K562 (cell line): ENCODE data around the gene GUCY2C. TPM values are rescaled to one million over a fixed set of nuclear protein-coding genes. Genes with fewer than 3 reads are reported as not detected.

Experiments used
- ATAC-seq: fragments of 200-7000 bp; cut with Tn5 transposase; 3 replicates; pipeline ENCODE4 v1.9.1; 2020; ENCODE audit warnings: moderate library complexity
- BruUV-seq: library from RNA; stranded (reverse); fragments of 400-500 nt; replicated peaks from 2 replicates; lab custom pipeline; 2021; lab: Mats Ljungman, UMichigan
- CTCF ChIA-PET: fragments of 300-600 bp; formaldehyde crosslinking; extraction: SDS; loops from one replicate; lab custom pipeline; 2021; ENCODE audit warnings: low intra/inter-chr PET ratio; lab: Yijun Ruan, JAX
- POLR2A ChIA-PET: fragments of 300-600, 350-650 bp; sonication (Branson Sonifier 250); formaldehyde crosslinking; extraction: SDS; loops from one replicate; lab custom pipeline; 2021; ENCODE audit warnings: antibody characterized with exemption, inconsistent platforms; lab: Yijun Ruan, JAX
- DNase-seq, 4 experiments: peaks; one replicate each; pipeline versions ENCODE4 v3.0.0 to v3.0.0-alpha.2; 2011 to 2018; ENCODE audit warnings: low spot score in 3 of 4, mixed read lengths in 3 of 4; ENCODE audit errors: extremely low read depth in 1 of 4
- FAIRE-seq: peaks from 2 replicates; lab custom pipeline; 2011; peaks lifted over from hg19 to GRCh38; lab: Jason Lieb, UNC
- H2AFZ ChIP-seq: 2 replicates; pipeline ENCODE4 v1.6.0; 2011; ENCODE audit warnings: low read depth, low read length, control low read depth, inconsistent platforms
- H3K27ac ChIP-seq: fragments of 200-600 bp; 3 replicates; pipeline ENCODE4 v1.8.0; 2011; ENCODE audit warnings: low read depth, mild to moderate bottlenecking, control low read depth, inconsistent platforms, low read length, moderate library complexity, mixed read lengths; ENCODE audit errors: extremely low read depth
- H3K27me3 ChIP-seq, 2 experiments: fragments of 300-600 bp in 1 of 2; 2 replicates in 1 of 2; 3 replicates in 1 of 2; pipeline versions ENCODE4 v1.6.0 to v1.8.0; 2011; ENCODE audit warnings: inconsistent platforms in 2 of 2, low read length in 2 of 2, mild to moderate bottlenecking in 1 of 2, mixed read lengths in 1 of 2, moderate library complexity in 1 of 2; ENCODE audit not compliant: control insufficient read depth in 2 of 2, insufficient read depth in 2 of 2
- H3K36me3 ChIP-seq: fragments of 300-600 bp; 3 replicates; pipeline ENCODE4 v1.8.0; 2011; ENCODE audit warnings: mild to moderate bottlenecking, low read length, inconsistent platforms; ENCODE audit not compliant: control insufficient read depth, insufficient read depth
- H3K4me1 ChIP-seq, 2 experiments: fragments of 200-600 bp in 1 of 2; replicated peaks in 1 of 2; 2 replicates in 1 of 2; 3 replicates in 1 of 2; pipeline versions ENCODE4 v1.5.1 to v1.8.0; 2011; ENCODE audit warnings: inconsistent platforms in 2 of 2, low read length in 2 of 2, mild to moderate bottlenecking in 1 of 2, mixed read lengths in 1 of 2, moderate library complexity in 1 of 2; ENCODE audit not compliant: control insufficient read depth in 2 of 2, insufficient read depth in 2 of 2
- H3K4me2 ChIP-seq: 2 replicates; pipeline ENCODE4 v1.6.1; 2011; ENCODE audit warnings: low read length, control low read depth, inconsistent platforms, mixed read lengths; ENCODE audit not compliant: insufficient read depth
- H3K4me3 ChIP-seq: fragments of 200-600 bp; sonication (generic), shearing (Covaris generic); 2 replicates; pipeline ENCODE4 v1.5.1; 2016; ENCODE audit warnings: control low read depth, inconsistent platforms
- H3K79me2 ChIP-seq: fragments of 200-600 bp; 3 replicates; pipeline ENCODE4 v1.8.0; 2011; ENCODE audit warnings: low read length, inconsistent platforms; ENCODE audit not compliant: control insufficient read depth, insufficient read depth
- H3K9ac ChIP-seq, 2 experiments: 2 replicates each; pipeline versions ENCODE4 v1.6.0 to v1.6.1; 2011; ENCODE audit warnings: low read depth in 2 of 2, low read length in 2 of 2, control low read depth in 1 of 2, inconsistent platforms in 1 of 2, mild to moderate bottlenecking in 1 of 2, mixed read lengths in 1 of 2; ENCODE audit not compliant: insufficient read depth in 1 of 2
- H3K9me1 ChIP-seq: one replicate; pipeline ENCODE4 v1.6.0; 2011; ENCODE audit warnings: inconsistent platforms, mild to moderate bottlenecking, low read length, moderate library complexity; ENCODE audit not compliant: control insufficient read depth, insufficient read depth
- H3K9me3 ChIP-seq: replicated peaks from 2 replicates; pipeline ENCODE4 v1.5.1; 2011; ENCODE audit warnings: low read depth, low read length, inconsistent platforms; ENCODE audit not compliant: control insufficient read depth, insufficient read depth
- H4K20me1 ChIP-seq: replicated peaks from 2 replicates; pipeline ENCODE4 v1.6.1; 2011; ENCODE audit warnings: low read length, inconsistent platforms, mixed read lengths; ENCODE audit not compliant: control insufficient read depth, insufficient read depth
- FUS ChIP-seq: fragments of 200-400 bp; formaldehyde crosslinking; optimal IDR thresholded peaks from 2 replicates; pipeline ENCODE3; 2017; ENCODE audit warnings: low read depth, low read length
- GTF2E2 ChIP-seq: fragments of 200-800 bp; sonication (Bioruptor generic); IDR thresholded peaks from 2 replicates; pipeline ENCODE4 v1.6.1; 2016; ENCODE audit warnings: missing genetic modification characterization, missing compliant biosample characterization
- HEY1 ChIP-seq: fragments of 250-450 bp; sonication (Bioruptor Pico); IDR thresholded peaks from 2 replicates; pipeline ENCODE4 v1.5.0; 2020; ENCODE audit warnings: mild to moderate bottlenecking, moderate library complexity, borderline replicate concordance
- MECOM ChIP-seq: fragments of 250-450 bp; sonication (Bioruptor Pico); IDR thresholded peaks from 2 replicates; pipeline ENCODE4 v1.8.0; 2022; ENCODE audit warnings: inconsistent platforms
- MEF2A ChIP-seq: IDR thresholded peaks from 2 replicates; pipeline ENCODE4 v1.6.1; 2011; ENCODE audit warnings: low read depth, mild to moderate bottlenecking, low read length, moderate library complexity; ENCODE audit not compliant: control insufficient read depth
- MIER1 ChIP-seq: fragments of 450-650 bp; IDR thresholded peaks from 2 replicates; pipeline ENCODE4 v1.6.1; 2016; ENCODE audit warnings: antibody characterized with exemption, mild to moderate bottlenecking, low read depth
- SIN3A ChIP-seq, 2 experiments: fragments of 150-350 bp in 1 of 2; IDR thresholded peaks; 2 replicates each; pipeline ENCODE4 v1.6.1; 2011 to 2016; ENCODE audit warnings: borderline replicate concordance in 2 of 2, low read depth in 2 of 2, low read length in 2 of 2, mild to moderate bottlenecking in 2 of 2, moderate library complexity in 2 of 2; ENCODE audit not compliant: control insufficient read depth in 1 of 2
- TAF9B ChIP-seq: fragments of 450-650 bp; IDR thresholded peaks from 2 replicates; pipeline ENCODE4 v1.6.1; 2018; ENCODE audit warnings: mild to moderate bottlenecking; ENCODE audit not compliant: partially characterized antibody
- TFAM ChIP-seq: fragments of 250-450 bp; sonication (Bioruptor Pico); conservative IDR thresholded peaks from 2 replicates; pipeline ENCODE4 v1.5.0; 2021; ENCODE audit warnings: mild to moderate bottlenecking, moderate library complexity
- ZNF133 ChIP-seq: fragments of 250-450 bp; sonication (Bioruptor Pico); IDR thresholded peaks from 2 replicates; pipeline ENCODE4 v1.4.0; 2020; ENCODE audit warnings: mild to moderate bottlenecking
- ZNF165 ChIP-seq: fragments of 250-450 bp; sonication (Bioruptor Pico); IDR thresholded peaks from 2 replicates; pipeline ENCODE4 v1.4.0; 2020; ENCODE audit warnings: borderline replicate concordance
- ZNF79 ChIP-seq: fragments of 250-450 bp; sonication (Bioruptor Pico); IDR thresholded peaks from 2 replicates; pipeline ENCODE4 v1.4.0; 2020; ENCODE audit warnings: low read depth, mild to moderate bottlenecking, moderate library complexity
- WGBS: fragments of 100-300 bp; shearing (Covaris generic); methylation state at CpG from one replicate; pipeline ENCODE4 v1.1.6; 2016; ENCODE audit warnings: low coverage, mixed read lengths; ENCODE audit not compliant: insufficient coverage; ENCODE audit errors: missing lambda C conversion rate; 5-methylcytosine and 5-hydroxymethylcytosine counted together
- in situ Hi-C: fragments of 300-500 bp; cut with MboI; formaldehyde crosslinking; loops from 4 replicates; pipeline ENCODE4 v1.15.0; 2018; ENCODE audit warnings: inconsistent platforms, mixed read lengths
- intact Hi-C: fragments of 100-400 bp; cut with micrococcal nuclease; formaldehyde crosslinking; loops from 2 replicates; pipeline ENCODE4 v1.14.2; 2022
- polyA plus RNA-seq, 8 experiments: library from polyadenylated mRNA; depleted of rRNA in 4 of 8; stranded (reverse) in 5 of 8; unstranded in 3 of 8; fragments of >200 nt; fragmentation: Nextera tagmentation in 2 of 8; fragmentation: Illumina TruSeq in 1 of 8; extraction: Ambion mirVana in 2 of 8; extraction: Trizol in 1 of 8; gene quantifications; 2 replicates each; pipeline versions ENCODE4 v1.2.1 to v1.2.3, GENCODE V29; 2011 to 2014; ENCODE audit warnings: inconsistent platforms in 1 of 8, missing spikeins in 1 of 8
- total RNA-seq, 7 experiments: library from RNA; depleted of rRNA in 6 of 7; stranded (reverse); fragments of >200 nt in 6 of 7; fragmentation: Illumina TruSeq in 2 of 7; extraction: Trizol in 2 of 7; gene quantifications; 2 replicates each; pipeline versions ENCODE4 v1.2.1 to v1.2.3, GENCODE V29; 2011 to 2021; ENCODE audit warnings: low replicate concordance in 1 of 7
- TF ChIP-seq, protein P1 (sequence below): sonication (generic); formaldehyde crosslinking; IDR thresholded peaks from 2 replicates; pipeline ENCODE4 v1.8.0; 2022; ENCODE audit warnings: mild to moderate bottlenecking, missing genetic modification reagents
- TF ChIP-seq, protein P2 (sequence below): sonication (generic); formaldehyde crosslinking; IDR thresholded peaks from 2 replicates; pipeline ENCODE4 v1.8.0; 2022; ENCODE audit warnings: mild to moderate bottlenecking, missing genetic modification reagents, borderline replicate concordance
- TF ChIP-seq, protein P3 (sequence below): fragments of 450-650 bp; formaldehyde crosslinking; IDR thresholded peaks from 2 replicates; pipeline ENCODE4 v1.4.0; 2020; ENCODE audit warnings: mild to moderate bottlenecking, moderate library complexity

Gene GUCY2C
- total and polyA plus RNA-seq, 9 of the 15 experiments (the other 6 are each of a cell fraction or from before 2014, with no cell fraction given) = 0.01 to 0.05 (median 0.04) TPM; not detected in 6

DNA sequence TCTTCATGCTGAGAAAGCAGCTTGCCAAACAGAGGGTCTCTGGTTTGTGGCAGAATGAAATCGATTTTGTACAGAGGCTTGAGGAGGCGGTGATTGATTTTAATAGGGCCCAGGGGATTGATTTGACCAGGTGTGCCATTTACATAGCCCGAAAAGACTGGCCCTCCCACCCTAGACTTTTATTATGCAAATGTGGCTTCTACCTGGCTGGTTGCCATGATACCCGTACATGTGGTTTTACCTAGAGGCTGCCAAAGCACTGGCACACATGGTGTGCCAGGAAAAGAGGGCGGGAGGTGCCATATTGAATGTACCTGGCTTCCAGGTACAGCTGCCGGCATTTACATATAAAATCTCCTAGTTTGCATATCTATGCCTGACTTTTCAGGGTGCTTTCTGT is 18.0 kb upstream of the GUCY2C start:
- no peaks in the 10 kb centered on the region for H3K36me3 ChIP-seq
- H2AFZ ChIP-seq = no peak overlapping the region
- H3K9me3 ChIP-seq = no peaks in the 10 kb centered on the region
- CTCF ChIA-PET = no interaction called here
- no TSS peak for BruUV-seq
- WGBS = 8% methylated on average over 5 of the region's 6 CpGs
- intact Hi-C loops = no loop called here
- H3K4me1 ChIP-seq = no peaks in the 10 kb centered on the region
- no peak overlapping the region for H3K4me3 ChIP-seq
- no peaks in the 10 kb centered on the region for H3K27me3 ChIP-seq
- H3K79me2 ChIP-seq = no peaks in the 10 kb centered on the region
- H3K9me1 ChIP-seq = no peaks in the 10 kb centered on the region
- DNase-seq (no peak), ATAC-seq (no peak), FAIRE-seq (no peak)
- no peak overlapping the region for H3K9ac ChIP-seq
- in situ Hi-C loops = no loop called here
- no peak overlapping the region for H3K27ac ChIP-seq
- H3K4me2 ChIP-seq = no peak overlapping the region
- H4K20me1 ChIP-seq = no peaks in the 10 kb centered on the region
- POLR2A ChIA-PET = no interaction called here
- TF ChIP-seq ZNF133 (CRISPR knock-in tag) (no peak), TAF9B (no peak), FUS (no peak), MEF2A (no peak), SIN3A (IDR thresholded peaks at IDR 0.05; ENCODE audit: borderline replicate concordance in 2 of 2, control insufficient read depth in 1 of 2, low read depth in 2 of 2, low read length in 2 of 2) (no peak), TFAM (CRISPR knock-in tag) (no peak), MIER1 (no peak), GTF2E2 (no peak), ZNF79 (CRISPR knock-in tag) (no peak), ZNF165 (CRISPR knock-in tag) (no peak), MECOM (CRISPR knock-in tag) (no peak), HEY1 (no peak)
- TF ChIP-seq, protein P1, sequence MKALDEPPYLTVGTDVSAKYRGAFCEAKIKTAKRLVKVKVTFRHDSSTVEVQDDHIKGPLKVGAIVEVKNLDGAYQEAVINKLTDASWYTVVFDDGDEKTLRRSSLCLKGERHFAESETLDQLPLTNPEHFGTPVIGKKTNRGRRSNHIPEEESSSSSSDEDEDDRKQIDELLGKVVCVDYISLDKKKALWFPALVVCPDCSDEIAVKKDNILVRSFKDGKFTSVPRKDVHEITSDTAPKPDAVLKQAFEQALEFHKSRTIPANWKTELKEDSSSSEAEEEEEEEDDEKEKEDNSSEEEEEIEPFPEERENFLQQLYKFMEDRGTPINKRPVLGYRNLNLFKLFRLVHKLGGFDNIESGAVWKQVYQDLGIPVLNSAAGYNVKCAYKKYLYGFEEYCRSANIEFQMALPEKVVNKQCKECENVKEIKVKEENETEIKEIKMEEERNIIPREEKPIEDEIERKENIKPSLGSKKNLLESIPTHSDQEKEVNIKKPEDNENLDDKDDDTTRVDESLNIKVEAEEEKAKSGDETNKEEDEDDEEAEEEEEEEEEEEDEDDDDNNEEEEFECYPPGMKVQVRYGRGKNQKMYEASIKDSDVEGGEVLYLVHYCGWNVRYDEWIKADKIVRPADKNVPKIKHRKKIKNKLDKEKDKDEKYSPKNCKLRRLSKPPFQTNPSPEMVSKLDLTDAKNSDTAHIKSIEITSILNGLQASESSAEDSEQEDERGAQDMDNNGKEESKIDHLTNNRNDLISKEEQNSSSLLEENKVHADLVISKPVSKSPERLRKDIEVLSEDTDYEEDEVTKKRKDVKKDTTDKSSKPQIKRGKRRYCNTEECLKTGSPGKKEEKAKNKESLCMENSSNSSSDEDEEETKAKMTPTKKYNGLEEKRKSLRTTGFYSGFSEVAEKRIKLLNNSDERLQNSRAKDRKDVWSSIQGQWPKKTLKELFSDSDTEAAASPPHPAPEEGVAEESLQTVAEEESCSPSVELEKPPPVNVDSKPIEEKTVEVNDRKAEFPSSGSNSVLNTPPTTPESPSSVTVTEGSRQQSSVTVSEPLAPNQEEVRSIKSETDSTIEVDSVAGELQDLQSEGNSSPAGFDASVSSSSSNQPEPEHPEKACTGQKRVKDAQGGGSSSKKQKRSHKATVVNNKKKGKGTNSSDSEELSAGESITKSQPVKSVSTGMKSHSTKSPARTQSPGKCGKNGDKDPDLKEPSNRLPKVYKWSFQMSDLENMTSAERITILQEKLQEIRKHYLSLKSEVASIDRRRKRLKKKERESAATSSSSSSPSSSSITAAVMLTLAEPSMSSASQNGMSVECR (CRISPR knock-in tag) = no peak
- TF ChIP-seq, protein P2, sequence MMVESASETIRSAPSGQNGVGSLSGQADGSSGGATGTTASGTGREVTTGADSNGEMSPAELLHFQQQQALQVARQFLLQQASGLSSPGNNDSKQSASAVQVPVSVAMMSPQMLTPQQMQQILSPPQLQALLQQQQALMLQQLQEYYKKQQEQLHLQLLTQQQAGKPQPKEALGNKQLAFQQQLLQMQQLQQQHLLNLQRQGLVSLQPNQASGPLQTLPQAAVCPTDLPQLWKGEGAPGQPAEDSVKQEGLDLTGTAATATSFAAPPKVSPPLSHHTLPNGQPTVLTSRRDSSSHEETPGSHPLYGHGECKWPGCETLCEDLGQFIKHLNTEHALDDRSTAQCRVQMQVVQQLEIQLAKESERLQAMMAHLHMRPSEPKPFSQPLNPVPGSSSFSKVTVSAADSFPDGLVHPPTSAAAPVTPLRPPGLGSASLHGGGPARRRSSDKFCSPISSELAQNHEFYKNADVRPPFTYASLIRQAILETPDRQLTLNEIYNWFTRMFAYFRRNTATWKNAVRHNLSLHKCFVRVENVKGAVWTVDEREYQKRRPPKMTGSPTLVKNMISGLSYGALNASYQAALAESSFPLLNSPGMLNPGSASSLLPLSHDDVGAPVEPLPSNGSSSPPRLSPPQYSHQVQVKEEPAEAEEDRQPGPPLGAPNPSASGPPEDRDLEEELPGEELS (CRISPR knock-in tag) = no peak
- TF ChIP-seq, protein P3, sequence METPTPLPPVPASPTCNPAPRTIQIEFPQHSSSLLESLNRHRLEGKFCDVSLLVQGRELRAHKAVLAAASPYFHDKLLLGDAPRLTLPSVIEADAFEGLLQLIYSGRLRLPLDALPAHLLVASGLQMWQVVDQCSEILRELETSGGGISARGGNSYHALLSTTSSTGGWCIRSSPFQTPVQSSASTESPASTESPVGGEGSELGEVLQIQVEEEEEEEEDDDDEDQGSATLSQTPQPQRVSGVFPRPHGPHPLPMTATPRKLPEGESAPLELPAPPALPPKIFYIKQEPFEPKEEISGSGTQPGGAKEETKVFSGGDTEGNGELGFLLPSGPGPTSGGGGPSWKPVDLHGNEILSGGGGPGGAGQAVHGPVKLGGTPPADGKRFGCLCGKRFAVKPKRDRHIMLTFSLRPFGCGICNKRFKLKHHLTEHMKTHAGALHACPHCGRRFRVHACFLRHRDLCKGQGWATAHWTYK (CRISPR knock-in tag) = no peak
